ENCODE data around the gene ARHGAP6.

The ARHGAP6 gene

GRCh38 chrX:11117745-11118144 lies 548.0 kb downstream of the ARHGAP6 start:
- in situ Hi-C loops (cut with HindIII; ENCODE audit: low sequenced_read_pairs): no loop called here
- DNase-seq (ENCODE audit: low read depth): no peak
- no peak overlapping the region for H3K4me3 ChIP-seq (ENCODE audit: low read depth, low read length)
- TF ChIP-seq CTCF (IDR thresholded peaks at IDR 0.05; ENCODE audit: low read depth, low read length, missing control alignments): no peak

GRCh38 chrX:11113731-11114130 lies 552.0 kb downstream of the ARHGAP6 start:
- no peak overlapping the region for H3K4me3 ChIP-seq (ENCODE audit: low read depth, low read length)
- no peak for TF ChIP-seq CTCF (IDR thresholded peaks at IDR 0.05; ENCODE audit: low read depth, low read length, missing control alignments)
- in situ Hi-C loops (cut with HindIII; ENCODE audit: low sequenced_read_pairs): no loop called here
- no peak for DNase-seq (ENCODE audit: low read depth)

GRCh38 chrX:11111947-11112346 lies 553.8 kb downstream of the ARHGAP6 start:
- in situ Hi-C loops (cut with HindIII; ENCODE audit: low sequenced_read_pairs): no loop called here
- no peak for DNase-seq (ENCODE audit: low read depth)
- TF ChIP-seq CTCF (IDR thresholded peaks at IDR 0.05; ENCODE audit: low read depth, low read length, missing control alignments): no peak
- H3K4me3 ChIP-seq (ENCODE audit: low read depth, low read length): peak overlapping the region; percentile 70

- in situ Hi-C loops (cut with HindIII; ENCODE audit: low sequenced_read_pairs): no loop called here
- DNase-seq (ENCODE audit: low read depth): peak; percentile 57
- TF ChIP-seq CTCF (IDR thresholded peaks at IDR 0.05; ENCODE audit: low read depth, low read length, missing control alignments): no peak
- peak within 1 kb of the TSS; percentile 70 for H3K4me3 ChIP-seq (ENCODE audit: low read depth, low read length)
These were observed 554.5 kb downstream of the ARHGAP6 start, which contains the start of gene HCCS for GRCh38 chrX:11111037-11111851. Gene HCCS (plus strand): TSS chrX:11111332. CDS start chrX:11112061, 729 bp downstream.

- in situ Hi-C loops (cut with HindIII; ENCODE audit: low sequenced_read_pairs): no loop called here
- H3K4me3 ChIP-seq (ENCODE audit: low read depth, low read length): no peak overlapping the region
- DNase-seq (ENCODE audit: low read depth): no peak
- TF ChIP-seq CTCF (IDR thresholded peaks at IDR 0.05; ENCODE audit: low read depth, low read length, missing control alignments): no peak
These were observed 555.8 kb downstream of the ARHGAP6 start for GRCh38 chrX:11109968-11110367.

- no peak for DNase-seq (ENCODE audit: low read depth)
- H3K4me3 ChIP-seq (ENCODE audit: low read depth, low read length): no peak overlapping the region
- in situ Hi-C loops (cut with HindIII; ENCODE audit: low sequenced_read_pairs): no loop called here
- TF ChIP-seq CTCF (IDR thresholded peaks at IDR 0.05; ENCODE audit: low read depth, low read length, missing control alignments): no peak
These were observed 557.3 kb downstream of the ARHGAP6 start for GRCh38 chrX:11108253-11108941.
